ENCODE data around the gene SERPINB11.
"Not testable (repeated sequence)": the region's sequence is repeated elsewhere in the genome, so short reads cannot be mapped to it uniquely, and the experiment has no call there.

The SERPINB11 gene

GRCh38 chr18:63725682-63726480 is 23.1 kb downstream of the SERPINB11 start:
- in situ Hi-C loops (cut with MboI; ENCODE audit: low sequenced_read_pairs) = no loop called here

GRCh38 chr18:63730773-63731172 is 28.0 kb downstream of the SERPINB11 start:
- in situ Hi-C loops (cut with MboI; ENCODE audit: low sequenced_read_pairs) = no loop called here

- in situ Hi-C loops (cut with MboI; ENCODE audit: low sequenced_read_pairs) = no loop called here
Measured at GRCh38 chr18:63731215-63731614, 28.5 kb downstream of the SERPINB11 start.

- in situ Hi-C loops (cut with MboI; ENCODE audit: low sequenced_read_pairs) = no loop called here
Measured at GRCh38 chr18:63736876-63737275, 34.1 kb downstream of the SERPINB11 start.

GRCh38 chr18:63741769-63742168 is 39.0 kb downstream of the SERPINB11 start:
- in situ Hi-C loops (cut with MboI; ENCODE audit: low sequenced_read_pairs) = no loop called here

- in situ Hi-C loops (cut with MboI; ENCODE audit: low sequenced_read_pairs) = no loop called here
Measured at GRCh38 chr18:63747006-63747405, 44.2 kb downstream of the SERPINB11 start.

- in situ Hi-C loops (cut with MboI; ENCODE audit: low sequenced_read_pairs) = no loop called here
Measured at GRCh38 chr18:63749489-63749888, 46.7 kb downstream of the SERPINB11 start.

- in situ Hi-C loops (cut with MboI; ENCODE audit: low sequenced_read_pairs) = no loop called here
Measured at GRCh38 chr18:63752636-63753035, 49.9 kb downstream of the SERPINB11 start.

GRCh38 chr18:63753676-63754075 is 50.9 kb downstream of the SERPINB11 start:
- in situ Hi-C loops (cut with MboI; ENCODE audit: low sequenced_read_pairs) = no loop called here

GRCh38 chr18:63757541-63757940 is 54.8 kb downstream of the SERPINB11 start:
- in situ Hi-C loops (cut with MboI; ENCODE audit: low sequenced_read_pairs) = no loop called here

- in situ Hi-C loops (cut with MboI; ENCODE audit: low sequenced_read_pairs) = no loop called here
Measured at GRCh38 chr18:63758615-63759240, 56.0 kb downstream of the SERPINB11 start.

GRCh38 chr18:63759786-63760185 is 57.0 kb downstream of the SERPINB11 start:
- in situ Hi-C loops (cut with MboI; ENCODE audit: low sequenced_read_pairs) = not testable (repeated sequence)

GRCh38 chr18:63762518-63762917 is 59.8 kb downstream of the SERPINB11 start:
- in situ Hi-C loops (cut with MboI; ENCODE audit: low sequenced_read_pairs) = no loop called here

GRCh38 chr18:63763831-63764600 is 61.3 kb downstream of the SERPINB11 start:
- in situ Hi-C loops (cut with MboI; ENCODE audit: low sequenced_read_pairs) = no loop called here

- in situ Hi-C loops (cut with MboI; ENCODE audit: low sequenced_read_pairs) = no loop called here
Measured at GRCh38 chr18:63765837-63766236, 63.1 kb downstream of the SERPINB11 start.
